Medulla oblongata (tissue), 1 donor: ENCODE results near the gene RDX.
"Not testable (repeated sequence)": the region's sequence is repeated elsewhere in the genome, so short reads cannot be mapped to it uniquely, and the experiment has no call there.

Experiments used
- DNase-seq: peaks from one replicate; pipeline ENCODE4 v3.0.0-alpha.2; 2015; ENCODE audit errors: extremely low spot score

RDX gene

GRCh38 chr11:110200241-110200640 lies 96.2 kb downstream of the RDX start:
- DNase-seq, result no peak

GRCh38 chr11:110199184-110199981 lies 97.0 kb downstream of the RDX start:
- DNase-seq, result no peak

GRCh38 chr11:110198031-110198729 lies 98.2 kb downstream of the RDX start:
- DNase-seq, result no peak

- no peak for DNase-seq
These were observed 99.5 kb downstream of the RDX start for GRCh38 chr11:110196884-110197420.

- DNase-seq, result no peak
These were observed 100.1 kb downstream of the RDX start for GRCh38 chr11:110196241-110196754.

GRCh38 chr11:110194211-110194766 lies 102.1 kb downstream of the RDX start:
- DNase-seq, result not testable (repeated sequence)

- DNase-seq, result not testable (repeated sequence)
These were observed 103.7 kb downstream of the RDX start for GRCh38 chr11:110192604-110193282.

GRCh38 chr11:110190885-110191284 lies 105.5 kb downstream of the RDX start:
- no peak for DNase-seq

GRCh38 chr11:110187731-110188130 lies 108.7 kb downstream of the RDX start:
- no peak for DNase-seq

- DNase-seq, result no peak
These were observed 109.5 kb downstream of the RDX start for GRCh38 chr11:110186867-110187266.

GRCh38 chr11:110186456-110186855 lies 110.0 kb downstream of the RDX start:
- DNase-seq, result no peak

GRCh38 chr11:110185599-110185998 lies 110.8 kb downstream of the RDX start:
- DNase-seq, result no peak

- peak; percentile 51 for DNase-seq
These were observed 111.3 kb downstream of the RDX start for GRCh38 chr11:110185121-110185591.

GRCh38 chr11:110184456-110184855 lies 112.0 kb downstream of the RDX start:
- no peak for DNase-seq

GRCh38 chr11:110182886-110183285 lies 113.5 kb downstream of the RDX start:
- no peak for DNase-seq

GRCh38 chr11:110179064-110179463 lies 117.3 kb downstream of the RDX start:
- no peak for DNase-seq

- DNase-seq, result no peak
These were observed 119.3 kb downstream of the RDX start for GRCh38 chr11:110177086-110177456.

GRCh38 chr11:110176366-110177085 lies 119.9 kb downstream of the RDX start:
- peak; percentile 21 for DNase-seq

- peak; percentile 39 for DNase-seq
These were observed 121.6 kb downstream of the RDX start for GRCh38 chr11:110174645-110175310.
